DOHH2 (cell line): ENCODE measurements around the gene LMTK2.

ENCODE experiments used
- H3F3A ChIP-seq: fragments of 200-600 bp; sonication (generic), shearing (Covaris generic); 2 replicates; pipeline ENCODE4 v1.6.0; 2016; ENCODE audit warnings: antibody characterized with exemption, mild to moderate bottlenecking; ENCODE audit not compliant: control insufficient read depth, insufficient read depth
- H3K27ac ChIP-seq: fragments of 200-600 bp; sonication (generic); 2 replicates; pipeline ENCODE4 v1.5.1; 2014; ENCODE audit warnings: low read depth, mild to moderate bottlenecking, low read length, moderate library complexity
- H3K27me3 ChIP-seq: fragments of 200-600 bp; sonication (generic); 2 replicates; pipeline ENCODE4 v1.6.1; 2014; ENCODE audit warnings: mild to moderate bottlenecking, low read length, mixed read lengths; ENCODE audit not compliant: control insufficient read depth
- H3K36me3 ChIP-seq: fragments of 200-600 bp; sonication (generic); 2 replicates; pipeline ENCODE4 v1.6.1; 2014; ENCODE audit warnings: mild to moderate bottlenecking, low read length, moderate library complexity, mixed read lengths; ENCODE audit not compliant: control insufficient read depth
- H3K4me1 ChIP-seq: fragments of 200-600 bp; sonication (generic); 2 replicates; pipeline ENCODE4 v1.6.1; 2014; ENCODE audit warnings: mild to moderate bottlenecking, low read length, mixed read lengths; ENCODE audit not compliant: control insufficient read depth
- H3K4me2 ChIP-seq: fragments of 200-600 bp; sonication (generic); 2 replicates; pipeline ENCODE4 v1.6.0; 2014; ENCODE audit warnings: mild to moderate bottlenecking, low read length, moderate library complexity
- H3K4me3 ChIP-seq: fragments of 200-600 bp; sonication (generic); 2 replicates; pipeline ENCODE4 v1.5.1; 2014; ENCODE audit warnings: mild to moderate bottlenecking, low read length, mixed read lengths
- H3K79me2 ChIP-seq: fragments of 200-600 bp; sonication (generic); 2 replicates; pipeline ENCODE4 v1.6.1; 2014; ENCODE audit warnings: mild to moderate bottlenecking, low read length, mixed read lengths; ENCODE audit not compliant: control insufficient read depth
- H3K9me2 ChIP-seq: fragments of 200-600 bp; sonication (generic); replicated peaks from 2 replicates; pipeline ENCODE4 v1.6.1; 2014; ENCODE audit warnings: mild to moderate bottlenecking, low read length, mixed read lengths; ENCODE audit not compliant: control insufficient read depth
- H3K9me3 ChIP-seq: fragments of 200-600 bp; sonication (generic); 2 replicates; pipeline ENCODE4 v1.6.1; 2014; ENCODE audit warnings: antibody characterized with exemption, low read length, mixed read lengths; ENCODE audit not compliant: control insufficient read depth, insufficient read depth
- H4K20me1 ChIP-seq: fragments of 200-600 bp; sonication (generic); 2 replicates; pipeline ENCODE4 v1.6.0; 2014; ENCODE audit warnings: low read depth, mild to moderate bottlenecking, antibody characterized with exemption, low read length, moderate library complexity; ENCODE audit not compliant: control insufficient read depth, insufficient read depth
- EZH2phosphoT487 ChIP-seq: fragments of 200-600 bp; sonication (generic); IDR thresholded peaks from 2 replicates; pipeline ENCODE4 v1.6.1; 2017; ENCODE audit warnings: borderline replicate concordance, mild to moderate bottlenecking, antibody characterized with exemption, low read length, moderate library complexity, mixed read lengths
- TF ChIP-seq, protein P1 (sequence below): fragments of 200-600 bp; sonication (generic); IDR thresholded peaks from one replicate; pipeline ENCODE4 v1.5.1; 2014; ENCODE audit warnings: antibody characterized with exemption, mild to moderate bottlenecking, low read depth, low read length; ENCODE audit not compliant: poor library complexity, severe bottlenecking

The LMTK2 gene

DNA sequence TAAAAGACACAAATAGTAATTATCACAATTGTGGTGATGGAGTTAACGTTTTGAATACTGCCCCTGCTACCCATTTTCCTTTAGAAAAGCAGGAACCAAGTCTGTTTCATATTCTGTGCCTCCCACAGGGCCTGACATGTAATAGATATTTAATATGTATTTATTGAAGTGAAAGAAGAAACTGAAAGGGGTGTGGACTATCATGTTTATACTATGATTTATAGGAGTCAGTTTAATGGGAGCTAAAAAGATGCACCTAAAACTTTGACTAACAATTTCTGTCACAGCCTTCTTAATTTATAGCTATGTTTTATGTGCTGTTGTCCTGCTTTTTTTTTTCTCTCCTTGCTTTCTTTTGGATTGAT, 80.5 kb downstream of the LMTK2 start:
- Histone ChIP-seq H3K9me2 (no peaks in the 10 kb centered on the region), H3K4me1 (no peaks in the 10 kb centered on the region), H3K79me2 (no peaks in the 10 kb centered on the region), H3K4me2 (no peak overlapping the region), H3K9me3 (no peaks in the 10 kb centered on the region), H3K27me3 (no peaks in the 10 kb centered on the region), H3F3A (no peaks in the 10 kb centered on the region; the same call in none of the 2 replicates), H4K20me1 (peaks cover 3% of the 10 kb centered on the region; the same call in 1 of the 2 replicates), H3K36me3 (peaks cover 17% of the 10 kb centered on the region), H3K27ac (no peak overlapping the region), H3K4me3 (no peak overlapping the region)
- TF ChIP-seq EZH2phosphoT487: no peak
- TF ChIP-seq, protein P1, sequence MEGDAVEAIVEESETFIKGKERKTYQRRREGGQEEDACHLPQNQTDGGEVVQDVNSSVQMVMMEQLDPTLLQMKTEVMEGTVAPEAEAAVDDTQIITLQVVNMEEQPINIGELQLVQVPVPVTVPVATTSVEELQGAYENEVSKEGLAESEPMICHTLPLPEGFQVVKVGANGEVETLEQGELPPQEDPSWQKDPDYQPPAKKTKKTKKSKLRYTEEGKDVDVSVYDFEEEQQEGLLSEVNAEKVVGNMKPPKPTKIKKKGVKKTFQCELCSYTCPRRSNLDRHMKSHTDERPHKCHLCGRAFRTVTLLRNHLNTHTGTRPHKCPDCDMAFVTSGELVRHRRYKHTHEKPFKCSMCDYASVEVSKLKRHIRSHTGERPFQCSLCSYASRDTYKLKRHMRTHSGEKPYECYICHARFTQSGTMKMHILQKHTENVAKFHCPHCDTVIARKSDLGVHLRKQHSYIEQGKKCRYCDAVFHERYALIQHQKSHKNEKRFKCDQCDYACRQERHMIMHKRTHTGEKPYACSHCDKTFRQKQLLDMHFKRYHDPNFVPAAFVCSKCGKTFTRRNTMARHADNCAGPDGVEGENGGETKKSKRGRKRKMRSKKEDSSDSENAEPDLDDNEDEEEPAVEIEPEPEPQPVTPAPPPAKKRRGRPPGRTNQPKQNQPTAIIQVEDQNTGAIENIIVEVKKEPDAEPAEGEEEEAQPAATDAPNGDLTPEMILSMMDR: no peak

DNA sequence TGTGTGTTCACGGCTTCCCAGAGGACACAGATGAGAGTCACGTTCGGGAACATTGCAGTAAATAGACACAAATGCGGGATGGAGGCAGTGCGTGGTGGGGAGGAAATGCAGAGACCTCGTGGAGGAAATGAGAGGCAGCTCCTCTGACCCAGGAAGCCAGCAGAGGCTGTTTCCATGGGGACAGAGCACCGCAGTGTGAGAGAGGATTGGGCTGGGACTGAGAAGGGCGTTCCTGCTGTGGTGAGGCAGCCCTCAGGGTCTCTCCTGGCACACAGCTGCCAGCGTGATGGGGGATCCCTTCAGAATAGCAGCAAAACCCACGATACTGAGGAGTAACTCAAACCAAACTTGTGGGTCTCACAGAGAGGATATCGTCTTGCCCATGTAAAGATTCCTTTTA, 82.9 kb downstream of the LMTK2 start:
- TF ChIP-seq EZH2phosphoT487: no peak
- TF ChIP-seq, protein P1: no peak
- Histone ChIP-seq H3K9me3 (no peaks in the 10 kb centered on the region), H3F3A (no peaks in the 10 kb centered on the region; the same call in none of the 2 replicates), H3K27me3 (no peaks in the 10 kb centered on the region), H4K20me1 (peaks cover 18% of the 10 kb centered on the region), H3K4me1 (no peaks in the 10 kb centered on the region), H3K4me2 (no peak overlapping the region), H3K4me3 (no peak overlapping the region), H3K79me2 (no peaks in the 10 kb centered on the region), H3K9me2 (no peaks in the 10 kb centered on the region), H3K27ac (no peak overlapping the region), H3K36me3 (peaks cover 39% of the 10 kb centered on the region)

DNA sequence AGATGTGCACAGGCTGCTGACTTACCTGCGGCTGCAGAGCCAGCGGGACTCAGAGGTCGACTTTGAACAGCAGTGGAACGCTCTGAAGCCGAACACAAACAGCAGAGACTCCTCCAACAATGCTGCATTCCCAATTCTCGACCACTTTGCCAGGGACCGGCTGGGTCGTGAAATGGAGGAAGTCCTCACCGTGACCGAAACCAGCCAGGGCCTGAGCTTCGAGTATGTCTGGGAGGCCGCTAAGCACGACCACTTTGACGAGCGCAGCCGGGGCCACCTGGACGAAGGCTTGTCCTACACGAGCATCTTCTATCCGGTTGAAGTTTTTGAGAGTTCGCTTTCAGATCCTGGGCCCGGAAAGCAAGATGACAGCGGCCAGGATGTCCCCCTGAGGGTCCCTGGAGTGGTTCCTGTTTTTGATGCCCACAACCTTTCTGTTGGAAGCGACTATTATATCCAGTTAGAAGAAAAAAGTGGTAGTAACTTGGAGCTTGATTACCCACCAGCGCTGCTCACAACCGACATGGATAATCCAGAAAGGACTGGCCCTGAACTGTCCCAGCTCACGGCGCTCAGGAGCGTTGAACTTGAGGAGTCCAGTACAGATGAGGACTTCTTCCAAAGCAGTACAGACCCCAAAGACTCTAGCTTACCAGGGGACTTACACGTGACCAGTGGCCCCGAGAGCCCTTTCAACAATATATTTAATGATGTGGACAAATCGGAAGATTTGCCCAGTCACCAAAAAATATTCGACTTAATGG, 85.2 kb downstream of the LMTK2 start:
- H3K36me3 ChIP-seq: peaks cover 40% of the 10 kb centered on the region
- no peak for TF ChIP-seq EZH2phosphoT487
- TF ChIP-seq, protein P1: no peak
- H3K79me2 ChIP-seq: no peaks in the 10 kb centered on the region
- H3K4me1 ChIP-seq: no peaks in the 10 kb centered on the region
- H3K27me3 ChIP-seq: no peaks in the 10 kb centered on the region
- peaks cover 3% of the 10 kb centered on the region for H3F3A ChIP-seq
- no peaks in the 10 kb centered on the region for H3K9me2 ChIP-seq
- H3K4me3 ChIP-seq: no peak overlapping the region
- H4K20me1 ChIP-seq: peaks cover 31% of the 10 kb centered on the region
- no peak overlapping the region for H3K4me2 ChIP-seq
- no peaks in the 10 kb centered on the region for H3K9me3 ChIP-seq
- no peak overlapping the region for H3K27ac ChIP-seq
